Activated T-cell treated with anti-CD3 and anti-CD28 coated beads, Interleukin-2, amount 50 U/mL, for 24 hours (primary cell): ENCODE measurements around the gene SLC22A23.

Source experiments
- DNase-seq: peaks from one replicate; pipeline ENCODE4 v3.0.0-alpha.2; 2020
- H3K27ac Mint-ChIP-seq: 2 replicates; pipeline ENCODE4 v1.8.0; 2020; ENCODE audit warnings: mild to moderate bottlenecking, mixed read lengths
- H3K27me3 Mint-ChIP-seq: 2 replicates; pipeline ENCODE4 v1.8.0; 2020; ENCODE audit warnings: mixed read lengths
- H3K36me3 Mint-ChIP-seq: 2 replicates; pipeline ENCODE4 v1.8.0; 2020; ENCODE audit warnings: low read depth, mixed read lengths
- H3K4me1 Mint-ChIP-seq: 2 replicates; pipeline ENCODE4 v1.8.0; 2020; ENCODE audit warnings: low read depth, mixed read lengths
- H3K4me3 Mint-ChIP-seq: 2 replicates; pipeline ENCODE4 v1.8.0; 2020; ENCODE audit warnings: mild to moderate bottlenecking, moderate library complexity, mixed read lengths
- H3K9me3 Mint-ChIP-seq: 2 replicates; pipeline ENCODE4 v1.8.0; 2020; ENCODE audit warnings: mixed read lengths

Gene SLC22A23

GRCh38 chr6:3326184-3326971 is 130.5 kb downstream of the SLC22A23 start:
- H3K4me3 Mint-ChIP-seq, result no peak overlapping the region
- DNase-seq, result no peak
- H3K9me3 Mint-ChIP-seq, result no peaks in the 10 kb centered on the region
- no peaks in the 10 kb centered on the region for H3K36me3 Mint-ChIP-seq
- H3K4me1 Mint-ChIP-seq, result peaks cover 13% of the 10 kb centered on the region
- H3K27ac Mint-ChIP-seq, result no peak overlapping the region
- no peaks in the 10 kb centered on the region for H3K27me3 Mint-ChIP-seq

- Mint-ChIP-seq H3K9me3 (no peaks in the 10 kb centered on the region), H3K4me3 (no peak overlapping the region), H3K27me3 (no peaks in the 10 kb centered on the region), H3K36me3 (no peaks in the 10 kb centered on the region), H3K4me1 (peaks cover 13% of the 10 kb centered on the region), H3K27ac (peak overlapping the region; percentile 19)
- DNase-seq, result no peak
Measured at GRCh38 chr6:3325210-3325609, 131.6 kb downstream of the SLC22A23 start.

GRCh38 chr6:3324262-3324942 is 132.4 kb downstream of the SLC22A23 start:
- H3K4me3 Mint-ChIP-seq, result no peak overlapping the region
- H3K27ac Mint-ChIP-seq, result no peak overlapping the region
- DNase-seq, result no peak
- no peaks in the 10 kb centered on the region for H3K27me3 Mint-ChIP-seq
- no peaks in the 10 kb centered on the region for H3K36me3 Mint-ChIP-seq
- peaks cover 13% of the 10 kb centered on the region for H3K4me1 Mint-ChIP-seq
- no peaks in the 10 kb centered on the region for H3K9me3 Mint-ChIP-seq

- H3K27me3 Mint-ChIP-seq, result no peaks in the 10 kb centered on the region
- H3K27ac Mint-ChIP-seq, result no peak overlapping the region
- no peak overlapping the region for H3K4me3 Mint-ChIP-seq
- no peaks in the 10 kb centered on the region for H3K36me3 Mint-ChIP-seq
- no peaks in the 10 kb centered on the region for H3K9me3 Mint-ChIP-seq
- DNase-seq, result no peak
- peaks cover 19% of the 10 kb centered on the region for H3K4me1 Mint-ChIP-seq
Measured at GRCh38 chr6:3323696-3324261, 133.1 kb downstream of the SLC22A23 start.

- Mint-ChIP-seq H3K4me3 (no peak overlapping the region), H3K27ac (no peak overlapping the region), H3K36me3 (no peaks in the 10 kb centered on the region), H3K4me1 (peaks cover 25% of the 10 kb centered on the region), H3K27me3 (no peaks in the 10 kb centered on the region), H3K9me3 (no peaks in the 10 kb centered on the region)
- no peak for DNase-seq
Measured at GRCh38 chr6:3323148-3323547, 133.7 kb downstream of the SLC22A23 start.

GRCh38 chr6:3322366-3322890 is 134.4 kb downstream of the SLC22A23 start:
- no peaks in the 10 kb centered on the region for H3K9me3 Mint-ChIP-seq
- no peak overlapping the region for H3K4me3 Mint-ChIP-seq
- H3K4me1 Mint-ChIP-seq, result peaks cover 32% of the 10 kb centered on the region
- H3K27me3 Mint-ChIP-seq, result peaks cover 5% of the 10 kb centered on the region
- no peak for DNase-seq
- no peak overlapping the region for H3K27ac Mint-ChIP-seq
- H3K36me3 Mint-ChIP-seq, result no peaks in the 10 kb centered on the region

- Mint-ChIP-seq H3K4me3 (no peak overlapping the region), H3K4me1 (peaks cover 32% of the 10 kb centered on the region)
Measured at GRCh38 chr6:3321875-3322274, 135.0 kb downstream of the SLC22A23 start.

GRCh38 chr6:3321042-3321441 is 135.8 kb downstream of the SLC22A23 start:
- Mint-ChIP-seq H3K27ac (no peak overlapping the region), H3K4me1 (peaks cover 32% of the 10 kb centered on the region), H3K36me3 (no peaks in the 10 kb centered on the region), H3K27me3 (peaks cover 12% of the 10 kb centered on the region), H3K4me3 (no peak overlapping the region), H3K9me3 (no peaks in the 10 kb centered on the region)
- no peak for DNase-seq

More at GRCh38 chr6:3321875-3322274, 135.0 kb downstream of the SLC22A23 start:
- H3K9me3 Mint-ChIP-seq, result no peaks in the 10 kb centered on the region
- no peak for DNase-seq
- H3K27ac Mint-ChIP-seq, result no peak overlapping the region
- H3K27me3 Mint-ChIP-seq, result peaks cover 9% of the 10 kb centered on the region
- no peaks in the 10 kb centered on the region for H3K36me3 Mint-ChIP-seq

GRCh38 chr6:3320238-3320811 is 136.5 kb downstream of the SLC22A23 start:
- peaks cover 12% of the 10 kb centered on the region for H3K27me3 Mint-ChIP-seq
- H3K4me3 Mint-ChIP-seq, result no peak overlapping the region
- no peaks in the 10 kb centered on the region for H3K9me3 Mint-ChIP-seq
- peaks cover 32% of the 10 kb centered on the region for H3K4me1 Mint-ChIP-seq
- DNase-seq, result no peak
- H3K27ac Mint-ChIP-seq, result no peak overlapping the region
- no peaks in the 10 kb centered on the region for H3K36me3 Mint-ChIP-seq

GRCh38 chr6:3319610-3320200 is 137.1 kb downstream of the SLC22A23 start:
- Mint-ChIP-seq H3K4me1 (peaks cover 27% of the 10 kb centered on the region), H3K27ac (no peak overlapping the region), H3K36me3 (no peaks in the 10 kb centered on the region), H3K4me3 (no peak overlapping the region), H3K9me3 (no peaks in the 10 kb centered on the region), H3K27me3 (peaks cover 12% of the 10 kb centered on the region)
- no peak for DNase-seq

- DNase-seq, result no peak
- Mint-ChIP-seq H3K9me3 (no peaks in the 10 kb centered on the region), H3K36me3 (no peaks in the 10 kb centered on the region), H3K27me3 (peaks cover 12% of the 10 kb centered on the region), H3K4me3 (no peak overlapping the region), H3K4me1 (peaks cover 19% of the 10 kb centered on the region), H3K27ac (no peak overlapping the region)
Measured at GRCh38 chr6:3318821-3319540, 137.9 kb downstream of the SLC22A23 start.

- Mint-ChIP-seq H3K4me3 (peak overlapping the region; percentile 15), H3K9me3 (no peaks in the 10 kb centered on the region), H3K27ac (peak overlapping the region; percentile 7), H3K36me3 (no peaks in the 10 kb centered on the region), H3K4me1 (peaks cover 19% of the 10 kb centered on the region), H3K27me3 (peaks cover 12% of the 10 kb centered on the region)
- peak; percentile 57 for DNase-seq
Measured at GRCh38 chr6:3318226-3318625, 138.6 kb downstream of the SLC22A23 start.

GRCh38 chr6:3317741-3318211 is 139.1 kb downstream of the SLC22A23 start:
- Mint-ChIP-seq H3K36me3 (no peaks in the 10 kb centered on the region), H3K4me3 (no peak overlapping the region), H3K27ac (no peak overlapping the region), H3K9me3 (no peaks in the 10 kb centered on the region), H3K27me3 (peaks cover 12% of the 10 kb centered on the region), H3K4me1 (peaks cover 19% of the 10 kb centered on the region)
- DNase-seq, result no peak

- Mint-ChIP-seq H3K36me3 (no peaks in the 10 kb centered on the region), H3K27me3 (peaks cover 12% of the 10 kb centered on the region), H3K27ac (no peak overlapping the region), H3K9me3 (no peaks in the 10 kb centered on the region), H3K4me3 (no peak overlapping the region), H3K4me1 (peaks cover 19% of the 10 kb centered on the region)
- DNase-seq, result no peak
Measured at GRCh38 chr6:3316818-3317217, 140.0 kb downstream of the SLC22A23 start.
